Right atrium auricular region (tissue), 2 donors: Measurements from ENCODE around the gene ITGA8. TPM values are rescaled to one million over a fixed set of nuclear protein-coding genes. Genes with fewer than 3 reads are reported as not detected.

Experiments used
- DNase-seq: peaks from one replicate; pipeline ENCODE4 v3.0.0-alpha.2; 2019; ENCODE audit warnings: low spot score
- H3K27ac ChIP-seq, 2 donors: fragments of 200-600 bp; sonication (generic); 1 replicate in 1 of 2; 2 replicates in 1 of 2; pipeline ENCODE4 v1.5.1; 2016 to 2019
- H3K27me3 ChIP-seq, 2 donors: fragments of 200-600 bp; sonication (generic); one replicate each; pipeline versions ENCODE4 v1.5.1 to v1.6.0; 2017 to 2019
- H3K36me3 ChIP-seq: fragments of 200-600 bp; sonication (generic); one replicate; pipeline ENCODE4 v1.5.1; 2016
- H3K4me1 ChIP-seq, 2 donors: fragments of 200-600 bp; sonication (generic); one replicate each; pipeline versions ENCODE4 v1.5.1 to v1.6.0; 2017 to 2019
- H3K4me3 ChIP-seq, 2 donors: fragments of 200-600 bp; sonication (generic); 1 replicate in 1 of 2; 2 replicates in 1 of 2; pipeline ENCODE4 v1.5.1; 2017 to 2019; ENCODE audit warnings: mild to moderate bottlenecking in 1 of 2, moderate library complexity in 1 of 2
- H3K9me3 ChIP-seq, 2 donors: fragments of 200-600 bp; sonication (generic); one replicate each; pipeline ENCODE4 v1.5.1; 2019
- CTCF ChIP-seq, 2 donors: fragments of 200-600 bp; sonication (generic); IDR thresholded peaks; one replicate each; pipeline ENCODE4 v1.5.1; 2019; ENCODE audit warnings: antibody characterized with exemption in 2 of 2
- total RNA-seq, 2 donors: library from RNA; depleted of rRNA; stranded (reverse); fragments of >200 nt; gene quantifications; one replicate each; pipeline ENCODE4 v1.1.0, GENCODE V29; 2016

The ITGA8 gene
- total RNA-seq, 2 donors from 2014 or later: 4.9 to 6.4 TPM

GRCh38 chr10:15723803-15724202 is 4.1 kb upstream of the ITGA8 start:
- no peaks in the 10 kb centered on the region for H3K9me3 ChIP-seq
- no peak for TF ChIP-seq CTCF (IDR thresholded peaks at IDR 0.05)
- H3K4me1 ChIP-seq: peaks cover 0 to 16% of the 10 kb centered on the region in 2 donors
- DNase-seq: no peak
- H3K27ac ChIP-seq: no peak overlapping the region
- H3K36me3 ChIP-seq: no peaks in the 10 kb centered on the region
- H3K4me3 ChIP-seq: no peak overlapping the region
- H3K27me3 ChIP-seq: no peaks in the 10 kb centered on the region

GRCh38 chr10:15720635-15721287 is 1.0 kb upstream of the ITGA8 start:
- no peaks in the 10 kb centered on the region for H3K27me3 ChIP-seq
- no peak overlapping the region for H3K27ac ChIP-seq

GRCh38 chr10:15719049-15719898 is 448 bp downstream of the ITGA8 start:
- Histone ChIP-seq H3K36me3 (no peaks in the 10 kb centered on the region), H3K27me3 (no peaks in the 10 kb centered on the region), H3K27ac (peak overlapping the region; percentile 29 to 51), H3K9me3 (no peaks in the 10 kb centered on the region), H3K4me1 (peaks cover 0 to 20% of the 10 kb centered on the region in 2 donors), H3K4me3 (peak overlapping the region; percentile 21 to 53)
- no peak for TF ChIP-seq CTCF (IDR thresholded peaks at IDR 0.05)
- no peak for DNase-seq

More at GRCh38 chr10:15720635-15721287, 1.0 kb upstream of the ITGA8 start:
- H3K9me3 ChIP-seq: no peaks in the 10 kb centered on the region
- H3K4me1 ChIP-seq: peaks cover 0 to 20% of the 10 kb centered on the region in 2 donors
- no peak for TF ChIP-seq CTCF (IDR thresholded peaks at IDR 0.05)
- H3K36me3 ChIP-seq: no peaks in the 10 kb centered on the region
- DNase-seq: no peak
- H3K4me3 ChIP-seq: no peak overlapping the region

- H3K27ac ChIP-seq: no peak overlapping the region
- peaks cover 0 to 20% of the 10 kb centered on the region in 2 donors for H3K4me1 ChIP-seq
- H3K36me3 ChIP-seq: no peaks in the 10 kb centered on the region
- no peaks in the 10 kb centered on the region for H3K9me3 ChIP-seq
- H3K27me3 ChIP-seq: no peaks in the 10 kb centered on the region
- DNase-seq: no peak
- no peak for TF ChIP-seq CTCF (IDR thresholded peaks at IDR 0.05)
- H3K4me3 ChIP-seq: peak overlapping the region; percentile 21 to 53
Measured at GRCh38 chr10:15718694-15719048, 1.1 kb downstream of the ITGA8 start.

- peaks cover 0 to 20% of the 10 kb centered on the region in 2 donors for H3K4me1 ChIP-seq
- no peaks in the 10 kb centered on the region for H3K27me3 ChIP-seq
- no peak overlapping the region for H3K4me3 ChIP-seq
- no peak overlapping the region for H3K27ac ChIP-seq
- no peaks in the 10 kb centered on the region for H3K9me3 ChIP-seq
- H3K36me3 ChIP-seq: no peaks in the 10 kb centered on the region
- no peak for DNase-seq
- TF ChIP-seq CTCF (IDR thresholded peaks at IDR 0.05): peak in 1 of 2 donors; percentile 61
Measured at GRCh38 chr10:15715619-15716227, 4.0 kb downstream of the ITGA8 start.
